ENCODE measurements around the gene TELO2. TPM values are rescaled to one million over a fixed set of nuclear protein-coding genes. Genes with fewer than 3 reads are reported as not detected.

The TELO2 gene
- total RNA-seq, 3 donors from 2014 or later, result 15.2 to 27.5 (median 23.9) TPM

GRCh38 chr16:1526608-1527555 lies 33.7 kb downstream of the TELO2 start:
- Histone ChIP-seq H3K4me1 (peaks cover 5 to 13% of the 10 kb centered on the region in 2 donors), H3K36me3 (no peaks in the 10 kb centered on the region), H3K9me3 (no peaks in the 10 kb centered on the region), H3K4me3 (no peak overlapping the region), H3K27ac (peak overlapping the region in 1 of 2 donors; percentile 49), H3K27me3 (no peaks in the 10 kb centered on the region)
- intact Hi-C loops (cut with DNase I; ENCODE audit: low total_unique reads), result no loop called here
- DNase-seq (ENCODE audit: low spot score in 2 of 2), result no peak
- TF ChIP-seq POLR2A (IDR thresholded peaks at IDR 0.05), result no peak
- no peak for TF ChIP-seq POLR2AphosphoS5 (IDR thresholded peaks at IDR 0.05)
- no peak for TF ChIP-seq CTCF (IDR thresholded peaks at IDR 0.05)

GRCh38 chr16:1527836-1528811 lies 35.0 kb downstream of the TELO2 start:
- intact Hi-C loops (cut with DNase I; ENCODE audit: low total_unique reads), result no loop called here
- TF ChIP-seq POLR2A (IDR thresholded peaks at IDR 0.05) (no peak), CTCF (IDR thresholded peaks at IDR 0.05) (no peak), POLR2AphosphoS5 (IDR thresholded peaks at IDR 0.05) (no peak)
- H3K27me3 ChIP-seq, result no peaks in the 10 kb centered on the region
- peaks cover 17 to 21% of the 10 kb centered on the region in 2 donors for H3K4me1 ChIP-seq
- no peaks in the 10 kb centered on the region for H3K36me3 ChIP-seq
- H3K9me3 ChIP-seq, result no peaks in the 10 kb centered on the region
- peak overlapping the region in 1 of 2 donors; percentile 55 for H3K27ac ChIP-seq
- DNase-seq (ENCODE audit: low spot score in 2 of 2), result no peak
- no peak overlapping the region for H3K4me3 ChIP-seq

GRCh38 chr16:1528921-1529537 lies 35.9 kb downstream of the TELO2 start:
- peaks cover 17 to 24% of the 10 kb centered on the region in 2 donors for H3K4me1 ChIP-seq

GRCh38 chr16:1530349-1530882 lies 37.3 kb downstream of the TELO2 start:
- H3K27ac ChIP-seq, result peak overlapping the region; percentile 84 to 97

More at GRCh38 chr16:1528921-1529537, 35.9 kb downstream of the TELO2 start:
- DNase-seq (ENCODE audit: low spot score in 2 of 2), result no peak
- Histone ChIP-seq H3K4me3 (no peak overlapping the region), H3K27ac (peak overlapping the region in 1 of 2 donors; percentile 55), H3K36me3 (no peaks in the 10 kb centered on the region), H3K9me3 (no peaks in the 10 kb centered on the region), H3K27me3 (no peaks in the 10 kb centered on the region)
- TF ChIP-seq POLR2A (IDR thresholded peaks at IDR 0.05) (no peak), CTCF (IDR thresholded peaks at IDR 0.05) (no peak), POLR2AphosphoS5 (IDR thresholded peaks at IDR 0.05) (no peak)
- intact Hi-C loops (cut with DNase I; ENCODE audit: low total_unique reads), result no loop called here

More at GRCh38 chr16:1530349-1530882, 37.3 kb downstream of the TELO2 start:
- Histone ChIP-seq H3K9me3 (no peaks in the 10 kb centered on the region), H3K36me3 (no peaks in the 10 kb centered on the region), H3K4me3 (peak overlapping the region in 2 of 3 donors; percentile 68 to 91), H3K4me1 (peaks cover 17 to 24% of the 10 kb centered on the region in 2 donors), H3K27me3 (no peaks in the 10 kb centered on the region)
- intact Hi-C loops (cut with DNase I; ENCODE audit: low total_unique reads), result loop anchor here (10.0 kb wide), 1 partner anchor 116 kb away; the partner anchor contains the start of gene UNKL
- TF ChIP-seq POLR2AphosphoS5 (IDR thresholded peaks at IDR 0.05), result no peak
- TF ChIP-seq CTCF (IDR thresholded peaks at IDR 0.05), result no peak
- no peak for TF ChIP-seq POLR2A (IDR thresholded peaks at IDR 0.05)
- DNase-seq (ENCODE audit: low spot score in 2 of 2), result no peak
